ENCODE data around the gene CEP104.

DNA sequence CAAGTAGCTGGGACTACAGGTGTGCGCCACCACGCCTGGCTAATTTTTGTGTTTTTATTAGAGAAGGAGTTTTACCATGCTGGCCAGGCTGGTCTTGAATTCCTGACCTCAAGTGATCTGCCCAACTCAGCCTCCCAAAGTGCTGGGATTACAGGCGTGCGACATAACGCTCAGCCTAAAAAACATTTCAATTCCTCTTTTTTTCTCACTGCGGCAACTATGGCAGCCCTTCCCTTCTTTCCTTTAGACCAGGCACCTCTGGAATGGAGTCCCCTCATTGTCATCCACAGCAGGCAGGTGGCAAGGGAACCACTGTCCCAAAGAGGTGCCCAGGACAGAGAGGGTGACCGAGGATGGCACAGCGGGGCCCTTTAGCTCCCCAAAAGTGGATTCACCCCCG is 14.1 kb downstream of the CEP104 start:
- TF ChIP-seq, protein P1, sequence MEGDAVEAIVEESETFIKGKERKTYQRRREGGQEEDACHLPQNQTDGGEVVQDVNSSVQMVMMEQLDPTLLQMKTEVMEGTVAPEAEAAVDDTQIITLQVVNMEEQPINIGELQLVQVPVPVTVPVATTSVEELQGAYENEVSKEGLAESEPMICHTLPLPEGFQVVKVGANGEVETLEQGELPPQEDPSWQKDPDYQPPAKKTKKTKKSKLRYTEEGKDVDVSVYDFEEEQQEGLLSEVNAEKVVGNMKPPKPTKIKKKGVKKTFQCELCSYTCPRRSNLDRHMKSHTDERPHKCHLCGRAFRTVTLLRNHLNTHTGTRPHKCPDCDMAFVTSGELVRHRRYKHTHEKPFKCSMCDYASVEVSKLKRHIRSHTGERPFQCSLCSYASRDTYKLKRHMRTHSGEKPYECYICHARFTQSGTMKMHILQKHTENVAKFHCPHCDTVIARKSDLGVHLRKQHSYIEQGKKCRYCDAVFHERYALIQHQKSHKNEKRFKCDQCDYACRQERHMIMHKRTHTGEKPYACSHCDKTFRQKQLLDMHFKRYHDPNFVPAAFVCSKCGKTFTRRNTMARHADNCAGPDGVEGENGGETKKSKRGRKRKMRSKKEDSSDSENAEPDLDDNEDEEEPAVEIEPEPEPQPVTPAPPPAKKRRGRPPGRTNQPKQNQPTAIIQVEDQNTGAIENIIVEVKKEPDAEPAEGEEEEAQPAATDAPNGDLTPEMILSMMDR (IDR thresholded peaks at IDR 0.05; ENCODE audit: low read depth, low read length, poor library complexity, severe bottlenecking) = no peak
- TF ChIP-seq EZH2phosphoT487 (IDR thresholded peaks at IDR 0.05; ENCODE audit: borderline replicate concordance, low read length) = no peak

Data from DOHH2 (cell line).